ENCODE results near the gene CPNE9. TPM values are rescaled to one million over a fixed set of nuclear protein-coding genes. Genes with fewer than 3 reads are reported as not detected.

Gene CPNE9
- total and polyA plus RNA-seq, 2 of the 8 experiments (the other 6 are each of a cell fraction or from before 2014, with no cell fraction given): 4.8 to 6.0 TPM

DNA sequence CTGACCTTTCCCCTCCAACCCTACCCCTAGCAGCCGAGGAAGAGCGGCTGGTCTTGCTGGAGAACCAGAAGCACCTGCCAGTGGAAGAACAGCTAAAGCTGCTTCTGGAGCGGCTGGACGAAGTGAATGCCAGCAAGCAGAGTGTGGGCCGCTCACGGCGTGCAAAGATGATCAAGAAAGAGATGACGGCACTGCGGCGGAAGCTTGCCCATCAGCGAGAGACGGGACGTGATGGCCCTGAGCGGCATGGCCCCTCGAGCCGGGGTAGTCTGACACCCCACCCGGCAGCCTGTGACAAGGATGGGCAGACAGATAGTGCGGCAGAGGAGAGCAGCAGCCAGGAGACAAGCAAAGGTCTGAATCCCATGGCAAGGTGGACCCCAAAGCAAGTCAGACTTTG lies 39.9 kb downstream of the CPNE9 start:
- Histone ChIP-seq H4K20me1 (replicated peaks in 1 of 2; ENCODE audit: control insufficient read depth in 1 of 2, insufficient read depth in 2 of 2, low read length in 2 of 2) (peaks cover 2 to 14% of the 10 kb centered on the region in 2 experiments), H3K36me3 (ENCODE audit: control insufficient read depth in 2 of 4, insufficient read depth in 4 of 4, low read length in 3 of 4) (peaks cover 66 to 98% (median 90%) of the 10 kb centered on the region in 4 experiments), H4K8ac (ENCODE audit: extremely low read depth, insufficient read depth, low read length) (no peak overlapping the region), H3K9ac (replicated peaks in 1 of 4; ENCODE audit: extremely low read depth in 1 of 4, low read depth in 3 of 4, low read length in 3 of 4) (no peak overlapping the region), H2AFZ (ENCODE audit: low read length) (no peak overlapping the region), H3K23ac (ENCODE audit: insufficient read length) (no peak overlapping the region), H3K79me1 (ENCODE audit: low read depth, low read length) (peaks cover 5% of the 10 kb centered on the region; the same call in 1 of the 2 replicates), H2BK120ac (replicated peaks; ENCODE audit: low read depth, low read length) (no peak overlapping the region), H3K4me3 (ENCODE audit: extremely low read depth in 1 of 4, insufficient read depth in 2 of 4, low read depth in 3 of 4, low read length in 4 of 4) (no peak overlapping the region), H3K18ac (ENCODE audit: extremely low read depth, low read length) (no peak overlapping the region), H4K91ac (replicated peaks; ENCODE audit: insufficient read length, low read length) (no peak overlapping the region), H2BK12ac (ENCODE audit: low read depth, low read length) (no peak overlapping the region), H4K5ac (ENCODE audit: insufficient read length, low read depth, low read length) (no peak overlapping the region), H3K4ac (replicated peaks; ENCODE audit: insufficient read length, low read depth, low read length) (no peak overlapping the region), H3K56ac (replicated peaks; ENCODE audit: insufficient read length, low read depth, low read length) (no peak overlapping the region), H3K14ac (ENCODE audit: insufficient read length) (no peak overlapping the region), H2BK5ac (ENCODE audit: low read depth, low read length) (no peak overlapping the region), H2BK20ac (ENCODE audit: low read length) (no peak overlapping the region), H3K79me2 (ENCODE audit: control insufficient read depth in 1 of 2, insufficient read depth in 2 of 2, low read length in 2 of 2) (no peaks in the 10 kb centered on the region), H3K27me3 (replicated peaks in 1 of 4; ENCODE audit: control insufficient read depth in 3 of 4, extremely low read depth in 1 of 4, insufficient read depth in 3 of 4, low read length in 3 of 4) (0 out of 7 replicates have a peak, but pooled peaks cover 0 to 2% (median 0%) of the 10 kb centered on the region in 4 experiments), H3K9me3 (ENCODE audit: insufficient read depth in 2 of 2, low read depth in 1 of 2, low read length in 1 of 2) (no peaks in the 10 kb centered on the region), H3K23me2 (ENCODE audit: low read depth, low read length) (no peaks in the 10 kb centered on the region), H3K4me1 (replicated peaks in 1 of 4; ENCODE audit: control insufficient read depth in 3 of 4, insufficient read depth in 4 of 4, low read length in 3 of 4) (no peaks in the 10 kb centered on the region), H3K4me2 (ENCODE audit: insufficient read depth in 1 of 2, low read depth in 2 of 2, low read length in 2 of 2) (no peak overlapping the region), H2AK5ac (ENCODE audit: low read depth, low read length) (no peak overlapping the region), H3K27ac (ENCODE audit: low read depth, low read length) (no peak overlapping the region), H2BK15ac (ENCODE audit: low read length) (no peak overlapping the region)
- CTCF ChIA-PET (ENCODE audit: partially characterized antibody): interaction anchor here (1.7 to 2.4 kb wide), 3 partner anchors 11 to 241 kb away, joined by 5 to 11 read pairs (median 10); no protein-coding TSS in a partner anchor
- 98% methylated on average over 18 of the region's 18 CpGs; no CpG with 5 or more reads in 1 of the 2 experiments for WGBS, 2 experiments (ENCODE audit: extremely low coverage in 1 of 2, insufficient coverage in 1 of 2, insufficient read length in 1 of 2, insufficient replicate concordance in 2 of 2, low coverage in 1 of 2, low lambda C conversion rate in 2 of 2, missing lambda C conversion rate in 1 of 2)
- FAIRE-seq: no peak
- DNase-seq (ENCODE audit: low read depth in 1 of 2, low spot score in 2 of 2): no peak
- POLR2A ChIA-PET (ENCODE audit: partially characterized antibody): interaction anchor here (1.2 to 6.7 kb wide), 3 partner anchors 10 to 100 kb away, joined by 3 to 56 read pairs (median 4); partner anchors contain the start of gene BRPF1
- TF ChIP-seq, protein P1, sequence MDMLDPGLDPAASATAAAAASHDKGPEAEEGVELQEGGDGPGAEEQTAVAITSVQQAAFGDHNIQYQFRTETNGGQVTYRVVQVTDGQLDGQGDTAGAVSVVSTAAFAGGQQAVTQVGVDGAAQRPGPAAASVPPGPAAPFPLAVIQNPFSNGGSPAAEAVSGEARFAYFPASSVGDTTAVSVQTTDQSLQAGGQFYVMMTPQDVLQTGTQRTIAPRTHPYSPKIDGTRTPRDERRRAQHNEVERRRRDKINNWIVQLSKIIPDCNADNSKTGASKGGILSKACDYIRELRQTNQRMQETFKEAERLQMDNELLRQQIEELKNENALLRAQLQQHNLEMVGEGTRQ (IDR thresholded peaks at IDR 0.05; ENCODE audit: low read length): no peak
- TF ChIP-seq, protein P2, sequence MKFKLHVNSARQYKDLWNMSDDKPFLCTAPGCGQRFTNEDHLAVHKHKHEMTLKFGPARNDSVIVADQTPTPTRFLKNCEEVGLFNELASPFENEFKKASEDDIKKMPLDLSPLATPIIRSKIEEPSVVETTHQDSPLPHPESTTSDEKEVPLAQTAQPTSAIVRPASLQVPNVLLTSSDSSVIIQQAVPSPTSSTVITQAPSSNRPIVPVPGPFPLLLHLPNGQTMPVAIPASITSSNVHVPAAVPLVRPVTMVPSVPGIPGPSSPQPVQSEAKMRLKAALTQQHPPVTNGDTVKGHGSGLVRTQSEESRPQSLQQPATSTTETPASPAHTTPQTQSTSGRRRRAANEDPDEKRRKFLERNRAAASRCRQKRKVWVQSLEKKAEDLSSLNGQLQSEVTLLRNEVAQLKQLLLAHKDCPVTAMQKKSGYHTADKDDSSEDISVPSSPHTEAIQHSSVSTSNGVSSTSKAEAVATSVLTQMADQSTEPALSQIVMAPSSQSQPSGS (IDR thresholded peaks at IDR 0.05; ENCODE audit: low read length): no peak
- no peak for TF ChIP-seq TEAD4 (IDR thresholded peaks at IDR 0.05; ENCODE audit: low read depth, low read length)
- no peak for TF ChIP-seq HDAC2 (IDR thresholded peaks at IDR 0.05; ENCODE audit: borderline replicate concordance in 1 of 2, low read depth in 2 of 2, low read length in 2 of 2)
- no peak for TF ChIP-seq SUZ12 (IDR thresholded peaks at IDR 0.05; ENCODE audit: low read length)
- no peak for TF ChIP-seq BRCA1 (IDR thresholded peaks at IDR 0.05; ENCODE audit: low read depth, low read length)
- no peak for TF ChIP-seq RBBP5 (IDR thresholded peaks at IDR 0.05; ENCODE audit: borderline replicate concordance, low read depth, low read length)
- TF ChIP-seq CTBP2 (IDR thresholded peaks at IDR 0.05; ENCODE audit: borderline replicate concordance, insufficient read depth, insufficient read length, low read length): no peak
- no peak for TF ChIP-seq TBP (IDR thresholded peaks at IDR 0.05; ENCODE audit: low read depth, low read length)
- TF ChIP-seq CHD1 (IDR thresholded peaks at IDR 0.05; ENCODE audit: low read depth, low read length): no peak
